Tibial artery (tissue), 4 donors: ENCODE results near the gene CAPN14.

ENCODE experiments used
- DNase-seq, 2 donors: peaks; one replicate each; pipeline ENCODE4 v3.0.0-alpha.2; 2019
- H3K27ac ChIP-seq, 2 donors: fragments of 200-600 bp; sonication (generic) in 1 of 2; 1 replicate in 1 of 2; 2 replicates in 1 of 2; pipeline ENCODE4 v1.5.1; 2018 to 2019; ENCODE audit warnings: mild to moderate bottlenecking in 1 of 2
- H3K27me3 ChIP-seq, 2 donors: fragments of 200-600 bp; sonication (generic) in 1 of 2; one replicate each; pipeline versions ENCODE4 v1.5.1 to v1.6.0; 2016 to 2019
- H3K36me3 ChIP-seq, 3 donors: fragments of 200-600 bp; sonication (generic) in 2 of 3; one replicate each; pipeline ENCODE4 v1.5.1; 2016 to 2019; ENCODE audit warnings: mild to moderate bottlenecking in 2 of 3
- H3K4me1 ChIP-seq, 4 donors: fragments of 200-600 bp; sonication (generic) in 2 of 4; 1 replicate in 3 of 4; 2 replicates in 1 of 4; pipeline ENCODE4 v1.5.1; 2016 to 2019
- H3K4me3 ChIP-seq, 2 donors: fragments of 200-600 bp; sonication (generic) in 1 of 2; 1 replicate in 1 of 2; 2 replicates in 1 of 2; pipeline ENCODE4 v1.5.1; 2018 to 2019; ENCODE audit warnings: mild to moderate bottlenecking in 2 of 2
- H3K9me3 ChIP-seq, 3 donors: fragments of 200-600 bp; sonication (generic) in 1 of 3; one replicate each; pipeline ENCODE4 v1.5.1; 2016 to 2019
- intact Hi-C: fragments of 100-400 bp; cut with DNase I; formaldehyde crosslinking; loops from one replicate; pipeline ENCODE4 v1.15.0; 2023; ENCODE audit warnings: low total_unique reads
- TF ChIP-seq, protein P1 (sequence below), 2 experiments: fragments of 200-600 bp in 1 of 2; fragments of 450-650 bp in 1 of 2; IDR thresholded peaks; one replicate each; pipeline ENCODE4 v1.5.1; 2017 to 2019; ENCODE audit warnings: antibody characterized with exemption in 2 of 2, mild to moderate bottlenecking in 1 of 2, moderate library complexity in 1 of 2

CAPN14 gene, protein sequence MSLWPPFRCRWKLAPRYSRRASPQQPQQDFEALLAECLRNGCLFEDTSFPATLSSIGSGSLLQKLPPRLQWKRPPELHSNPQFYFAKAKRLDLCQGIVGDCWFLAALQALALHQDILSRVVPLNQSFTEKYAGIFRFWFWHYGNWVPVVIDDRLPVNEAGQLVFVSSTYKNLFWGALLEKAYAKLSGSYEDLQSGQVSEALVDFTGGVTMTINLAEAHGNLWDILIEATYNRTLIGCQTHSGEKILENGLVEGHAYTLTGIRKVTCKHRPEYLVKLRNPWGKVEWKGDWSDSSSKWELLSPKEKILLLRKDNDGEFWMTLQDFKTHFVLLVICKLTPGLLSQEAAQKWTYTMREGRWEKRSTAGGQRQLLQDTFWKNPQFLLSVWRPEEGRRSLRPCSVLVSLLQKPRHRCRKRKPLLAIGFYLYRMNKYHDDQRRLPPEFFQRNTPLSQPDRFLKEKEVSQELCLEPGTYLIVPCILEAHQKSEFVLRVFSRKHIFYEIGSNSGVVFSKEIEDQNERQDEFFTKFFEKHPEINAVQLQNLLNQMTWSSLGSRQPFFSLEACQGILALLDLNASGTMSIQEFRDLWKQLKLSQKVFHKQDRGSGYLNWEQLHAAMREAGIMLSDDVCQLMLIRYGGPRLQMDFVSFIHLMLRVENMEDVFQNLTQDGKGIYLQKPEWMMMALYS

DNA sequence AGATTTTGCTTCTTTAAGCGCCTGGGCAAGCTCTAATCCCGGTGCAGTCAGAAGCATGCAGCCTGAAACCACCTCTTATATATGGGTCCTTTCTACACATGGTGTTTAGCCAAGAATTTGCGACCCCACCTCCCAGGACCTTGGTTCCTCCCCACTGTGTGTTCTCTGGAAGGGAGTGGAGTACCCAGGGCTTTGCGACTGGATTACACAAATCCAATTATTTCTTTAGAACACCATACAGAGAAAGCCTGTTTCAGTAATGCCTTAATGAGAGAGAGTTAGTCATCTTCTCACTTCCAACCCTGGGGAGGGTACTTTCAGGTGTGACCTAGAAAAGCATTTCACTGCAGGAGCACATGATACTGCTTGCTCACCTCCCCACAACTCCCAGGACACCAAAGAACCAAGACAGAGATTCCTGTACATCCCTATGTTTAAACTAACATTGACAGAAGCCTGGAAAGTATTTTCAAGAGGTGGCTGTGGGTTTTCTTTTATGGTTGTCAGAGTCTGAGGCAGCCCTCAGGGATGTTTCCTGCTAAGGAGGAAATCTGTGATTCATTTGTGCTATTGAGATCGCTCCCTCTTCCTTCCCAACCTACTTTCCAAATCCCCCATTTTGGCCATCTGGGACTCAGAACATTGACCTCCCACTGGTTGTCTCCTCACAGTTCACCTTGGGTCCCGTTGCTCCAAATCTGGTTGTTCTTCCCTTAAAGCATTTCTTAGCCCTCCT is at the start of gene CAPN14:
CAPN14 (minus strand) TSS at position 51 of the 736 bp plus-strand sequence. CDS start 12,068 bp downstream, outside the sequence.
- no peak within 1 kb of the TSS for H3K4me3 ChIP-seq
- no peaks in the 10 kb centered on the region for H3K9me3 ChIP-seq
- TF ChIP-seq, protein P1, sequence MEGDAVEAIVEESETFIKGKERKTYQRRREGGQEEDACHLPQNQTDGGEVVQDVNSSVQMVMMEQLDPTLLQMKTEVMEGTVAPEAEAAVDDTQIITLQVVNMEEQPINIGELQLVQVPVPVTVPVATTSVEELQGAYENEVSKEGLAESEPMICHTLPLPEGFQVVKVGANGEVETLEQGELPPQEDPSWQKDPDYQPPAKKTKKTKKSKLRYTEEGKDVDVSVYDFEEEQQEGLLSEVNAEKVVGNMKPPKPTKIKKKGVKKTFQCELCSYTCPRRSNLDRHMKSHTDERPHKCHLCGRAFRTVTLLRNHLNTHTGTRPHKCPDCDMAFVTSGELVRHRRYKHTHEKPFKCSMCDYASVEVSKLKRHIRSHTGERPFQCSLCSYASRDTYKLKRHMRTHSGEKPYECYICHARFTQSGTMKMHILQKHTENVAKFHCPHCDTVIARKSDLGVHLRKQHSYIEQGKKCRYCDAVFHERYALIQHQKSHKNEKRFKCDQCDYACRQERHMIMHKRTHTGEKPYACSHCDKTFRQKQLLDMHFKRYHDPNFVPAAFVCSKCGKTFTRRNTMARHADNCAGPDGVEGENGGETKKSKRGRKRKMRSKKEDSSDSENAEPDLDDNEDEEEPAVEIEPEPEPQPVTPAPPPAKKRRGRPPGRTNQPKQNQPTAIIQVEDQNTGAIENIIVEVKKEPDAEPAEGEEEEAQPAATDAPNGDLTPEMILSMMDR (IDR thresholded peaks at IDR 0.05) = no peak
- intact Hi-C loops = no loop called here
- peaks cover 0 to 8% of the 10 kb centered on the region in 2 donors for H3K27me3 ChIP-seq
- no peaks in the 10 kb centered on the region for H3K4me1 ChIP-seq
- H3K27ac ChIP-seq = no peak within 1 kb of the TSS
- DNase-seq = no peak
- no peaks in the 10 kb centered on the region for H3K36me3 ChIP-seq

DNA sequence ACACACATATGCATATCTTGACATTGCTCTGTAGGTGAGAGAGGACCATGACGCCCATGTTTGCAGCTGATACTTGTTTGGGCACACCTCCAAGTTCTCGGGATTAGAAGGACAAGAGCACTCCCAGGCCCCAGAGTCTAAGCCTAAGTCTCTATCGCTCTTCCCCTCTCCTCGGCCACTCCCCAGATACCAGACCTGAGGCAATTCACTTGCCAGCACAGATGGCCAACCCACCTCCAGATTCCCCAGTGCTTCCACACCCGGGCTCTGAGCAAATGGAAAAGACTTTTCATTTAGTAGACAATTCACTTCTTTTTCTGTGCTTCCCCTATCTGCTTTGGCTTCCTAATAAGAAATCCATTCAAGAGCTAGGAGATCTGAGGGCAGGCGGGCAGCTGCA is 49.5 kb upstream of the CAPN14 start:
- no peak overlapping the region for H3K27ac ChIP-seq
- intact Hi-C loops = no loop called here
- DNase-seq = no peak
- peaks cover 5 to 27% (median 12%) of the 10 kb centered on the region in 3 donors for H3K36me3 ChIP-seq
- TF ChIP-seq, protein P1 (IDR thresholded peaks at IDR 0.05) = no peak
- H3K4me3 ChIP-seq = no peak overlapping the region
- no peaks in the 10 kb centered on the region for H3K9me3 ChIP-seq
- H3K4me1 ChIP-seq = peaks cover 0 to 35% (median 25%) of the 10 kb centered on the region in 4 donors
- H3K27me3 ChIP-seq = no peaks in the 10 kb centered on the region

DNA sequence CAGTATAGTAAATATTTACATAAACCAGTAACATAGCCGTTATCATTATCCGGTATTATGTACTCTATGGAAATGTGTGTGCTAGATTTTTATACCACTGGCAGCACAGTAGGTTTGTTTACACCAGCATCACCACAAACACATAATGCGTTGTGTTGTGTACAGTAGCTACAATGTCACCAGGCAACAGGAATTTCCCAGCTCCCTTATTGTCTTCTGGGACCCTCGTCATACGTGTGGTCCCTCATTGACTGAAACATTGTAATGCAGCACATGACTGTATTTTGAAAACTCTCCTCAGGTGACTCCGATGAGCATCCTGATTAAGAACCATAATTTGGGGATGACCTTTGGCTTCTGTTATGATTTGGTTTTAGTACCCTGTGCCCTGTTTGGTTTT is 47.9 kb upstream of the CAPN14 start:
- H3K27me3 ChIP-seq = no peaks in the 10 kb centered on the region
- peaks cover 5 to 42% (median 26%) of the 10 kb centered on the region in 3 donors for H3K36me3 ChIP-seq
- intact Hi-C loops = no loop called here
- no peak for DNase-seq
- H3K9me3 ChIP-seq = no peaks in the 10 kb centered on the region
- no peak overlapping the region for H3K27ac ChIP-seq
- TF ChIP-seq, protein P1 (IDR thresholded peaks at IDR 0.05) = no peak
- H3K4me1 ChIP-seq = peaks cover 0 to 23% (median 19%) of the 10 kb centered on the region in 4 donors
- H3K4me3 ChIP-seq = no peak overlapping the region

- Histone ChIP-seq H3K27me3 (no peaks in the 10 kb centered on the region), H3K4me3 (no peak overlapping the region), H3K9me3 (no peaks in the 10 kb centered on the region), H3K27ac (peak overlapping the region; percentile 23 to 25), H3K36me3 (peaks cover 5 to 42% (median 31%) of the 10 kb centered on the region in 3 donors), H3K4me1 (peaks cover 0 to 7% (median 6%) of the 10 kb centered on the region in 4 donors)
- no peak for DNase-seq
- TF ChIP-seq, protein P1 (IDR thresholded peaks at IDR 0.05) = peak; percentile 35 to 38
- intact Hi-C loops = no loop called here
These were observed 46.4 kb upstream of the CAPN14 start for GRCh38 chr2:31263636-31264190.

GRCh38 chr2:31260870-31261269 is 43.6 kb upstream of the CAPN14 start:
- H3K9me3 ChIP-seq = no peaks in the 10 kb centered on the region
- DNase-seq = no peak
- no peak overlapping the region for H3K4me3 ChIP-seq
- TF ChIP-seq, protein P1 (IDR thresholded peaks at IDR 0.05) = no peak
- H3K27me3 ChIP-seq = no peaks in the 10 kb centered on the region
- peaks cover 0 to 4% (median 0%) of the 10 kb centered on the region in 4 donors for H3K4me1 ChIP-seq
- peaks cover 5 to 45% (median 30%) of the 10 kb centered on the region in 3 donors for H3K36me3 ChIP-seq
- H3K27ac ChIP-seq = no peak overlapping the region
- intact Hi-C loops = no loop called here
